Left forelimb (tissue), 1 donor: ENCODE results near the gene CLDN34.

ENCODE experiments used
- DNase-seq: peaks from one replicate; pipeline ENCODE4 v3.0.0-alpha.2; 2018; ENCODE audit warnings: low spot score

Gene CLDN34

GRCh38 chrX:9966775-9967408 is at the start of gene CLDN34:
CLDN34 (plus strand) TSS chrX:9967358; CDS start chrX:9967358, 0 bp downstream.
- no peak for DNase-seq

GRCh38 chrX:9917861-9918260 is 49.3 kb upstream of the CLDN34 start:
- no peak for DNase-seq

- no peak for DNase-seq
Measured at GRCh38 chrX:9919632-9920172, 47.5 kb upstream of the CLDN34 start.

DNA sequence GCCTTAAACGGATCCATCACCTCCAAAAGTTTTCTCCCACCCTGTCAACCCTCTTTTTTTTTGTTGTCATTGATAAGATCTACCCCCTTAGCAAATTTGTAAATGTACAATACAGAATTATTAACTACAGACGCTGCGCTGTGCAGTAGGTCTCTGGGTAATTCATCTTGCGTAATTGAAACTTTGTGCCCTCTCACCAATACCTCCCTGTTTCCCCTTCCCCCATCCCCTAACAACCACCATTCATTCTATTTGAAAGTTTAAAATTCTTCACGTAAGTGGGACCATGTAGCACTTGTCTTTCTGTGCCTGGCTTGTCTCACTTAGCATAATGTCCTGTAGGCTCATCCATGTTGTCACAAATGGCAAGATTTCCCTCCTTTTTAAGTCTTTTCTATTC is 45.8 kb upstream of the CLDN34 start:
- DNase-seq, result no peak

- no peak for DNase-seq
Measured at GRCh38 chrX:9923357-9923756, 43.8 kb upstream of the CLDN34 start.

DNA sequence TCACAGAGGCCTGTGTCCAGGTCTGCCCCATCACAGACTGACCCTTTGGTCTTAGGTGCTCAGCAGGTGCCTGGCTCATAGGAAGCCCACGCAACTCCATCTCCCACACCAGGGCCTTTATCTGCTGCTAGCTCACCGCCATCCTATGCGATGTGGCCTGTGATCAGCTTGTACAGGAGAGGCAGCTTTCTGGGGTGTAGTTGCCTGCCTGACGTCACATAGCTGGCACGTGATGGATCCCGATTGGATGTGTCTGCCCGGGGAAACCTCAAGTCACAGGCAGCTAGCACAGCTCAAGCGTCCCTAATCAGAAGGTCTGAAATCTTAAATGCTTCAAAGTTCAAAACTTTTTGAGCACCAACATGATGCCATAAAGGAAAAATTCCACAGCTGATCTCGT is 41.2 kb upstream of the CLDN34 start:
- DNase-seq, result no peak

DNA sequence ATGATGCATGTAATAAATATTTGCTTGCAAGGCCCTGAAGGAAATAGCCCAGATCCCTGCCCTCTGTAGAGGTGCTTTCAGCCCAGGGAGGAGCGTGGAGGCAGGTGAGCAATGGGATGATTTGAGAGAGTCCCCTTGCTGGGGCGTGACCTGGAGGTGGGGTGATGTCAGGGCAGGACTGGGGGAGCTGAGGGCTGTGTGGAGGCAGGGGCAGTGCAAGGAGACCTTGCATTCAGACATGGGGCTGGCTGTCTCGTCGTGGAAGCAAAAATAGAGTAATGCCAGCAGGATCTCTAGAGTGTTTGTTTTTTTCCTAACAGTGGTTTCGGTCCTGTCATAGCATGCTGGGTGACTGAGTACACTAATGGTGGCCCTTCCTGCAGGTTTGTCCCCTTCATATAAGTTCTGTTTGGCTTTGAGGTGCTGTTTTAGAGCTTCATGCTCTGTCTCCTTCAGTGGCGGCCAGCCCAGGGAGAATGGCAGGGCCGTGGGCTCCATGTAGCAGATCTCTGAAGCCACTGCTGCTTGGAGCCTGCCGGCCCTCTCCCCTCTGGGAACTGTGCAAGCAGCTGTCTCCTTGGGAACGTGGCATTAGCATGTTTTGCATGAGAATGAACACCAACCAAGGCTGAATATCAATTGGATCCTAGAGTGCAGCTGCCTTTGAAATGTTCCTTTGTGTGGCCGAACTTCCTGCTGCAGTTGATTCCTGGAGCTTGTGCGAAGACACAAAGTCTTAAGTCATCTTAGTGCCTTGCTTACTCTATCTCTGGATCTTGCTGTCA is 39.3 kb upstream of the CLDN34 start:
- no peak for DNase-seq

GRCh38 chrX:9935436-9935835 is 31.7 kb upstream of the CLDN34 start:
- no peak for DNase-seq

- no peak for DNase-seq
Measured at GRCh38 chrX:9937761-9938160, 29.4 kb upstream of the CLDN34 start.

- DNase-seq, result no peak
Measured at GRCh38 chrX:9938516-9938915, 28.6 kb upstream of the CLDN34 start.

DNA sequence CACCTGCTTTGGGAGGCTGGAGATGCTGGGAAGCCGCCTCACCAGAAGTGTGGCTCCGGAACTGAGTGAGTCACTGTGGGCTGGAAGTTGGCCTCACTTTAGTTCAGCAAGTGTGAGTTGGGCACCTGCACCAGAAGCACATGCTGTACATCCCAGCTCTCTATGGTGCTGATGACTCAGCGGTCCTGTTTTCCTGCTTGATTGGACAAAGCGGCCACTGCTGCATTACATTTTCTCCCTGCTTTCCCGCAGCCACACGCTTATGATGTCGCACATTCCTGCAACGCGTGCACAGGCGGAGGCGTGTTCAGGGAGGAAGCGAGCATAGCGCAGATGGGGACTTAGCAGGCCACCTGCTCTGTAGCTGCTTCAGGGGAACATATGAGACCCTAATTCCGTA is 26.7 kb upstream of the CLDN34 start:
- DNase-seq, result no peak

- DNase-seq, result no peak
Measured at GRCh38 chrX:9942086-9942485, 25.1 kb upstream of the CLDN34 start.

- DNase-seq, result no peak
Measured at GRCh38 chrX:9943420-9943819, 23.7 kb upstream of the CLDN34 start.

DNA sequence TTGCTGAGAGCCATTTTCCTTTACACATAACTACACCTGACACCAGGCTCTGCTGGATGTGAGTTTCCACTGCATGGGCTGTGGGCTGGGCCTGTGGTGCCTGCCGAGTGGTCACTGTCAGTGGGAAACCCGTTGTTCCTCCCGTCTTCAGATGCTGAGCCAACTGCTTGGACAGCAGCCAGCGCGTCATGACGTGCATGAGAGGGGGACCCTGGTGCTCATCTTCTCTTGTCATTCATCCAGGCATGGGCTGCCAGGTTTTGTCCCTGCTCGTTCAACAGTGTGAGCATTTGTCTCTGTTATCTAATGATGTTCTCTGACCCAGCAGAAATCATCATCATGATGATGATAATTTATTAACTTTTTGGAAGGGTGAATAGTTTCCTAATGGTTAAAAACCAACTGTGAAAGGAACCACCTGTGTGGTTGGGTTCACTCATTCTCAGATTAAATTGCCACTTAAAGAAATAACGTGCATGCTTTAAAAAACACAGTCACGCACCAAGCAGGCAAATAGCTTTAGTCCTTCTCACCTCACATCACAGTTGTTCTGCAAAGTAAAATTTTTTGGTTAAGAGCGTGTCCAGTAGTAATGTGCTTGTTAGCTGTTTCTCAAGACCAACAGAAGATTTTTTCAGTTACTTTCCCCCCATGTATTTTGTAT is 19.9 kb upstream of the CLDN34 start:
- DNase-seq, result no peak

- no peak for DNase-seq
Measured at GRCh38 chrX:9948406-9948805, 18.8 kb upstream of the CLDN34 start.

- no peak for DNase-seq
Measured at GRCh38 chrX:9952300-9952699, 14.9 kb upstream of the CLDN34 start.

DNA sequence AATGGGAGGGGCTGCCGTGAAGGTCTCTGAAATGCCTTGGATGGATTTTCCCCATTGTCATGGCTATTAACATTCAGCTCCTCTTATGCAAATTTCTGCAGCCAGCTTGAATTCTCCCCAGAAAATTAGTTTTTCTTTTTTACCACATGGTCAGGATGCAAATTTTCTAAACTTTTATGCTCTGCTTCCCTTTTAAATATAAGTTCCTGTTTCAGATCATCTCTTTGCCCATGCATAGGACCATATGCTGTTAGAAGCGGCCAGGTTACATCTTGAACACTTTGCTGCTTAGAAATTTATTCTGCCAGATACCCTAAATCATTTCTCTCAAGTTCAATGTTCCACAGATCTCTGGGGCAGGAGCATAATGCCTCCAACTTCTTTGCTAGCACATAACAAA is 13.8 kb upstream of the CLDN34 start:
- no peak for DNase-seq

DNA sequence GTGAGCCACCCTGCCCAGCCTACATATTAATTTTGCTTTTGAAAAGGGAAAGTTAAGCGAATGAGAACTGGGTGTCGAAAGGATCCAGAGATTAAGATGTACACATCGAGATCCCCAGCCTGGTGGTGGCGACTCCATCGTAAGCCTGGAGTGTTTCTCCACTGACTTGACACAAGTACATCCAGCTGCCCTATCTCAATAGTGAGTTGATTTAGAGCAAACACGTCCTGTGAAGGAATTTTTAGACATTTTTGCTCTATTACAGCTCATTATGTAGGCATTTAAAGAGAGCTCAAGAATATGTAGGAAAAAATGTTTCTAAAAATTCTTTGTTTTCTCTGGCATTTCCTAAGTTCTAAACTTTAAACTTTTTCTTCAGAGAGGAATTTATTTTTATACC is 11.7 kb upstream of the CLDN34 start:
- DNase-seq, result no peak

GRCh38 chrX:9957743-9958142 is 9.4 kb upstream of the CLDN34 start:
- no peak for DNase-seq

GRCh38 chrX:9958183-9958582 is 9.0 kb upstream of the CLDN34 start:
- DNase-seq, result no peak

- DNase-seq, result no peak
Measured at GRCh38 chrX:9961750-9962149, 5.4 kb upstream of the CLDN34 start.

DNA sequence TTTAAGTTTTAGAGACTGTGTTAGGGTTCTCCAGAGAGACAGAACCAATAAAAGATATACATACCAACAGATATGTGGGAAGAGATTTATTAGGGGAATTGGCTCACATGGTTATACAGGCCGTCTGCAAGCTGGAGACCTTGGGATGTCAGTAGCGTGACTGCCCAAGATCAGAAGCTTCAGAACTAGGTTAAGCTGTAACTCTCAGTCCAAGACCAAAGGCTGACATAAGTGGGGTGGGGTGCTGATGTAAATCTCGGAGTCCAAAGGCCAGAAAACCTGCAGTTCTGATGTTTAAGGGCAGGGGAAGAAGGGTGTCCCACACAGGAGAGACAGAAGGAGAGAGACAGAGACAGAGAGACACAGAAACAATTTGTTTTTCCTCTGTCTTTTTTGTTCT is 10.5 kb downstream of the CLDN34 start:
- DNase-seq, result no peak

GRCh38 chrX:9980401-9980800 is 13.2 kb downstream of the CLDN34 start:
- DNase-seq, result no peak
